HG03521 (cell line): ENCODE results near the gene RPS28.
"Not testable (repeated sequence)": the region's sequence is repeated elsewhere in the genome, so short reads cannot be mapped to it uniquely, and the experiment has no call there.

Experiments
- ATAC-seq: cut with Tn5 transposase; IDR thresholded peaks from one replicate; pipeline ENCODE4 v1.9.1; 2021; ENCODE audit warnings: mild to moderate bottlenecking, moderate library complexity; ENCODE audit not compliant: unreplicated experiment

The RPS28 gene

GRCh38 chr19:8340341-8341096 lies 19.2 kb downstream of the RPS28 start:
- ATAC-seq: no peak

DNA sequence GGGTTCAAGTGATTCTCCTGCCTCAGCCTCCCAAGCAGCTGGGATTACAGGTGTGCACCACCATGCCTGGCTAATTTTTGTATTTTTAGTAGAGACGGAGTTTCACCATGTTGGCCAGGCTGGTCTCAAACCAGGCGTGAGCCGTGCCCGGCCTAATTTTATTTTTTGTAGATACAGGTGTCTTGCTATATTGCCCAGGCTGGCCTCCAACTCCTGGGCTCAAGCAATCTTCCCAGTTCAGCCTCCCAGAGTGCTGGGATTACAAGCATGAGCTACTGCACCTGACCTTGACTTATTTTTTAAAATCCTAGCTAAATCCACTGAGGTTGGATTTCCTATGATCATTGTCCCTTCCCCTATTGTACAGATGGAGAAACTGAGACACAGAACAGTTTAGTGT lies 20.2 kb downstream of the RPS28 start:
- not testable (repeated sequence) for ATAC-seq

DNA sequence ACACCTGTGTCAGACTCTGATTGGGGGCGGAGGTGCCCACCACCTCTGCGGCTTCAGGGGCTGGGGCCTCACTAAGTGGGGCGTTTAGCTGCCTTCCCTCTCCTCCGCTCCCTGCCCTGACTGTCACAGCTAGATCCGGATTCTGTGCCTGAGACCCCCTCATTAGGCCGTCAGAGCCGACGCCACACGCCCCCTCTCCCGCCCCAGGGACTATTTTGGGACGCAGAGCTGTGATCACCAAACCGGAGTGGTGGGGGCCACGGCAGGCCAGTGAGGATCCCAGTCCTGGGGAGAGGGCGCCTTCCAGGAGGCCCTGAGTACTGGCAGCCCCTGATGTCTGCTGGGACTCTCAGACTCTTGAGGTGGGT lies 21.0 kb downstream of the RPS28 start:
- ATAC-seq: no peak

DNA sequence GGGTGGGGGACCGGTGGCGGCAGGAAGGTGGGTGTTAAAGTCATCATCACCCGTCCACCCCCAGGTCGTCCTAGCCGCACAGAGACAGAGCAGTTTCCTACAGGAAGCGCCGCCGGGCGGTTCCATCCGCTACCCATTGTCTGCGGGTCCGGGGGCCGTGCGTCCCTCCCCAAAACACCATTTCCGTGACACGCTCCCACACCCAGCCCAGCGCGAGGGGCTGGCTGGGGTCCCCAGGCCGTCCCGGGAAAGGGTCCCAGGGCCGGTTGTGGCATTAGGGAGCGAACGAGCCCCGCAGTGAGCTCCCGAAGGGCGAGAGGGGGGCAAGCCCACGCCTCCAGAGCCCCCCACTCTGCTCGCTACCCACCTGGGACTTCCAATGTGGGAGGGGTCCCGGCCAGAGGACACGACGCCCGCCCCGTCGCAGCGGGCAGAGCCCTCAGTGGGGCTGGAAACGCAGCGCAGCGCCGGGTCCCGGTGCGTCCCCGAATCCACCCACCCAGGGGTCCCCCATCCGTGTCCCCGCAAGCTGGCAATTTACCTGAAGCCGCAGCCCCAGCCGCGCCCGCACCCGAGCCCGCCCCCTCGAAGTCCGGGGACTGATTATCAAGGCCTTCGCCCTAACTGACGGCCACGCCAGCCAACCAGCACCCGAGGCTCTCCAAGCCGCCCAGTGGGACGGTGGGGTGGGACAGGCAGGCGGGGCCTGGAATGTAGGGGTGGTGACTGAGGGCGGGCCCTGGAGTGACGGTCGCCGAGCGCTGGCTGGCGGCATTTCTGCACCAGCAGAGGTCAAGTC lies 21.6 kb downstream of the RPS28 start, which contains the start of gene KANK3:
Gene KANK3, minus strand, starts transcription at position 579 of the 799 bp plus-strand sequence. CDS start 5,434 bp downstream, outside the sequence.
- ATAC-seq: peak; percentile 85

- ATAC-seq: no peak
These were observed 22.2 kb downstream of the RPS28 start for GRCh38 chr19:8343483-8343844.

GRCh38 chr19:8349629-8350372 lies 28.5 kb downstream of the RPS28 start:
- not testable (repeated sequence) for ATAC-seq

GRCh38 chr19:8352134-8352827 lies 31.0 kb downstream of the RPS28 start:
- no peak for ATAC-seq

DNA sequence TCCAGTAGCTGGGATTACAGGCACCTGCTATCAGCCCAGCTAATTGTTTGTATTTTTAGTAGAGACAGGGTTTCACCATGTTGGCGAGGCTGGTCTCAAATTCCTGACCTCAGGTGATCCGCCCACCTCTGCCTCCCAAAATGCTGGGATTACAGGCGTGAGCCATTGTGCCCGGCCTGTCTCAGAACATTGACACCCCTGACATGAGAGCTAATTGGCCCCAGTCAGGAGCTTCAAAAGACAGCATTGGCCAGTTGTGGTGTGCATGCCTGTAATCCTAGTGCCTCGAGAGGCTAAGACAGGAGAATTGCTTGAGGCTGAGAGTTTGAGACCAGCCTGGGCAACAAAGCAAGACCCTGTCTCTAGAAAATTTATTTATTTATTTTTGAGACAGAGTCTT lies 31.5 kb downstream of the RPS28 start:
- ATAC-seq: not testable (repeated sequence)

DNA sequence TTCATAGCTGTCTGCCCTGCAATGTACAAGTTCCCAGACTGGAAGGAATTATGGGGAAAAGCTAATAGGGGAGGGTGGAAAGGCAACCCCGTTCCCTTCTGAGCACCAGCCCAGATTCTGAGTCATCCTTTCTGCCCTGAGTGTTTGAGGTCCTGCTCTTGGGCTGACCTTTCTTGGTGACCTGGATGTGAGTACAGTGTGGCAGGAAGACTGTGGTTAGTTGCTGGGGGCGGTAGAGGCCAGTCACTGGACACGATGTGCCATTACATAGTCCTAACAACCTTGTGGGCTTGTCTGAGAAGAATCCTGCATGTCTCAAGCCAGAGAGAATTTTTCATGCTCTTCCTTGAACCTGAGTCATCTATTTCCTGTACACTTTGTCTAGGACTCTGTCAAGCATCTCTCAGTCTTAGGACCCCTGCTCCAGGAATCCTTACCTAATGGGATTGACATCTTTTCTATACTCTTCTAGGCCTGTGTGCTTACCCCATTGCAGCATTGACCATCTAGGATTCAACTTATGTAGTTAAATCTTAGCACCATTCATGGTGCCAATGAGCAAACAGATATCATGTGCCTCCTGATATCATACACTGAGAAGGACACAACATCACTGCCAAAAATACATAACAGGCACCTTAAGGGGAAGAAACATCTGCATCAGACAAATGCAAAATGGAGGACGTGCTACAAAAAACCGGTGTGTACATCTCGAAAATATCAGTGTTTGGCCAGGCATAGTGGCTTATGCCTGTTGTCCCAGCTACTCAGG lies 34.5 kb downstream of the RPS28 start:
- ATAC-seq: no peak

DNA sequence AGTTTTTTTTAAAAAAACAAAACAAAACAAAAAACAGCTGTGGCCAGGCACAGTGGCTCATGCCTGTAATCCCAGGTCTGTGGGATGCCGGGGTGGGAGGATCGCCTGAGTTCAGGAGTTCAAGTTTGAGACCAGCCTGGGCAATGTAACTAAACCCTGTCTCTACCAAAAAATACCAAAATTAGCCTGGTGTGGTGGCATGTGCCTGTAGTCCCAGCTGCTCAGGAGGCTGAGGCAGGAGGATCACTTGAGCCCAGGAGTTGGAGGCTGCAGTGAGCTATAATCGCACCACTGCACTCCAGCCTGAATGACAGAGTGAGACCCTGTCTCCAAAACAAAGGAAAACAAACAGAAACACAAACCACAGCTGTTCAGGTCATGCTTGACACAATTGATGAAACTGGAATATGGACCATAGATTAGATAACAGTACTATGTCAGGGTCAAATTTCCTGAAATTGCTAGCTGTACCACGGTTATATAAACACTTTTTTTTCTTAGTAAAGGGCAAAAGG lies 35.8 kb downstream of the RPS28 start:
- ATAC-seq: no peak

- no peak for ATAC-seq
These were observed 37.7 kb downstream of the RPS28 start for GRCh38 chr19:8358948-8359347.

DNA sequence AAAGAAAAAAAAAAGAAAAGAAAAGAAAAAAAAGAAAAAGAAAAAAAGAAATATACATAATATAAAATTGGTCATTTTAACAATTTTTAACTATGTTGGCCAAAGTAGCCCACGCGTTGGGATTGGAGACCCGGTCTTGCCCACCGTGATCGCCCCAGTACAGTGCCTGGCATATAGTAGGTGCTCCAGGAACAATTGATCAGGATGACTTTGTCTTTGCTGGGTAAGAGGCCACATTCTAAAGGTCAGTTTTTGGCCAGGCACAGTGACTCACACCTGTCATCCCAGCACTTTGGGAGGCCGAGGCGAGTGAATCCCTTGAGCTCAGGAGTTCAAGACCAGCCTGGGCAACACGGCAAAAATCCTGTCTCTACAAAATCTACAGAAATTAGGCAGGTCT lies 38.9 kb downstream of the RPS28 start:
- no peak for ATAC-seq

DNA sequence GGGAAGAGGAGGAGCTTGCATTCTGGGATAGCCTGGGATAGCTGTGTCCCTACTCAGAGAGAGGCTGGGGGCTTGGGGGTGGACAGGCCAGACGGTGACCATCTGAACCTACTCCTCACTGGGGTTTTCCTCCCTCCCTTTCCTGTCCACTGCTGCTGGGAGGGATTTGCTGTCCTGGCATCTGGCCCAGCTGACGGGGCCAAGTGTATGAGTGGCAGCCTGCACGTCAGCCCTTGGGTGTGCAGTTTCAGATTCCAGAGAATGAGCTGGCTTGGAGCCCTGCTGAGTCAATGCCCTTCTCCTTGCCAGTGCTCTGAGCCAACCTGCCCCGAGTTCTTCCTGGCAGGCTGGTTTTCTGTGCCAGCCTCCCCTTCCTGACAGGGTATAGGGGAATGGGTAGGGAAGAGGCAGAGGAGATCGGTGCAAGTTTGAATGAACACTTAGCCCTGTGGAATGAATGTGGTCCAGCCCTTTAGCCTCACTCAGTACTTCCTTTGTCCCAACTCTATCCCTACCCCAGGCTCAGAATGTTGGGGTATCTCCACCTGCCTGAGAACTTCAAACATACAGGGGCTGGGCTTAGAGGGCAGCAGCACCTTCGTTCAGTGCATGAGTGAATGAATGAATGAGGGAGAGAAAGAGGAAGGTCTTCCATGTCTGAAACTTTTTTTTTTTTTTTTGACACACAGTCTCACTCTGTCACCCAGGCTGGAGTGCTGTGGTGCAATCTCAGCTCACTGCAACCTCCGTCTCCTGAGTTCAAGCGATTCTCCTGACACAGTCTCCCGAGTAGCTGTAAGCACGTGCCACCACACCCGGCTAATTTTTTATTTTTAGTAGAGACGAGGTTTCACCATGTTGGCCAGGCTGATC lies 40.9 kb downstream of the RPS28 start:
- ATAC-seq: no peak

DNA sequence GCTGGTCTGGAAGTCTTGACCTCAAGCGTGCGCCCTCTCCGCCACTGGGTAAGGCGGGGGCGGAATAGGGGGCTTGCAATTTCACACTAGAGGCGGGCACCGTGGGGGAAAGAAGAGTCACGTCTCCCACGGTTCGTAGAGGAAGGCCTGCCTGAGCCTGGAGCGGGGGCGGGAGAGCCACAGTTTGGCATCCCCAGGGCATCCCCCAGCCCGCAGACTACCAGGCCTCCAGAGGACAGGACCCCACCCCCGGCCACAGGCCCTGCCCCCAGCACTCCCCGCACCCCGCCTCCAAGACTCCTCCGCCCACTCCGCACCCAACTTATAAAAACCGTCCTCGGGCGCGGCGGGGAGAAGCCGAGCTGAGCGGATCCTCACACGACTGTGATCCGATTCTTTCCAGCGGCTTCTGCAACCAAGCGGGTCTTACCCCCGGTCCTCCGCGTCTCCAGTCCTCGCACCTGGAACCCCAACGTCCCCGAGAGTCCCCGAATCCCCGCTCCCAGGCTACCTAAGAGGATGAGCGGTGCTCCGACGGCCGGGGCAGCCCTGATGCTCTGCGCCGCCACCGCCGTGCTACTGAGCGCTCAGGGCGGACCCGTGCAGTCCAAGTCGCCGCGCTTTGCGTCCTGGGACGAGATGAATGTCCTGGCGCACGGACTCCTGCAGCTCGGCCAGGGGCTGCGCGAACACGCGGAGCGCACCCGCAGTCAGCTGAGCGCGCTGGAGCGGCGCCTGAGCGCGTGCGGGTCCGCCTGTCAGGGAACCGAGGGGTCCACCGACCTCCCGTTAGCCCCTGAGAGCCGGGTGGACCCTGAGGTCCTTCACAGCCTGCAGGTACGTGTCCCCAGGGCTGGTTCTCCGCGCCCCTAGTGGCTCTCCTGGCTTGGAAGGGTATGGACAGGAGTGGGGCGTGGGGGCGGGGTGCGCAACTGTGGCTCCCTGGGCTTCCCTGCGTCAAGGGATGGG lies 42.8 kb downstream of the RPS28 start, which contains the start of gene ANGPTL4:
Gene ANGPTL4, plus strand, starts transcription at position 353 of the 969 bp plus-strand sequence. Its CDS starts 167 bp downstream, at position 520.
- no peak for ATAC-seq

DNA sequence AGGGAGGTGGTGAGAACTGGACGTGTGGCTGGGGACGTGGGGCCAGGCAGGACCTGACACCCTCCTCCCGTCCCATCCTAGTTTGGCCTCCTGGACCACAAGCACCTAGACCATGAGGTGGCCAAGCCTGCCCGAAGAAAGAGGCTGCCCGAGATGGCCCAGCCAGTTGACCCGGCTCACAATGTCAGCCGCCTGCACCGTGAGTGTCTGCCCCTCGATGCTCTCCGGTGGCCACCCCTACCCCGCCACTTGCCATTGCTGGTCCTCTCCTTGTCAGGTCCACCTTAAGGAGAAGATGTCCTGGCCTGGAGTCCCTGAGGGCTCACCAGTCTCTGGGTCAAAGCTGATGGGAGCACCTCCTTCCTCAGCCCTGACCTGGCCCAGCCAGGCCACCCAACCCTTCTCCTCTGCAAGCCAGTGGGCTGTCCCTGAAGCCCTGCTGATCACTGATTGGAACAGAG lies 44.9 kb downstream of the RPS28 start:
- ATAC-seq: no peak

DNA sequence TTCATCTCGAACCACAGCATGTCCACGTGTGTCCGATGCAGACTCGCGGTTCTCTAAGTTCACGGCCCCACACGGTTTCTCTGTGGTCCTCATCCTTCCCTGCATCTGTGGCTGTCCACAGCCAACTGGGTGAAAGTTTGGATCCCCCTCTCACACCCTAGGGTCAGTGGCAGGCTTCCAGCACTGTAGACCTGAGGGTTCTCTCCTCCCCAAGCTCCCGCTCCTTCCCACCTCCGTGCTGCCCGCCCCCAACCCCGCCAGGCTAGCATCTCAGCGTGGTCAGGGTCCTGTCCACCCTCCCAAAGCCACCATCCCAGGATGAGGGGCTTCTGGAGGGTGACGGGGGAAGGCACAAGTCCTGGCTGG lies 45.6 kb downstream of the RPS28 start:
- no peak for ATAC-seq

DNA sequence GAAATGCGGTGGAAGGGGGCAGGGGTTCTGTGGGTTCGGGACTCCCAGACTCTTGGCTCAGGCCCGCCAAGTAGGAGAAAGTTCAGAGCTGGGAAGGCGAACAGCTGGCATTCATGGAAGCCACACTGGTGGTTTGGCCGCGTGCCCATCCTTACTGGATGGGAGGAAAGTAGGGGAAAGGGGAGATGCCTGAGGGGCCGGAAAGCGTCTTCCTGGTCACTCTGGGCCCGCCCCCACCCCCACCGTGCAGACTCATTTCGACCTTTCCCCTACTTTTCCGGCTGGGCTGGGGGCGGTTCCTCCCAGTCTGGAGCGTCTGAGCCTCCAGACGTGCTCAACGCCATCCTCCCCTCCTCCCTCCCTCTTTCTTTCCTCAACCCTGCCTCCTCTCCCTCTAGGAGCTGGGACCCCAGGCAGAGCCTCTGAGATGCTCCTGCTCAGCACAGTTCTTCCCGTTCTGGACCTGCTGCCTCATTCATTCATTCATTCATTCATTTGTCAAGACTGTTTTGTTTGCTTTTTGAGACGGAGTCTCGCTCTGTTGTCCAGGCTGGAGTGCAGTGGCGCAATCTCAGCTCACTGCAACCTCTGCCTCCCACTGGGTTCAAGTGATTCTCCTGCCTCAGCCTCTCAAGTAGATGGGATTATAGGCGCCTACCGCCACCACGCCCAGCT lies 46.2 kb downstream of the RPS28 start:
- ATAC-seq: no peak
